ENCODE measurements around the gene ZC3H14. TPM values are rescaled to one million over a fixed set of nuclear protein-coding genes. Genes with fewer than 3 reads are reported as not detected.

The ZC3H14 gene
- total RNA-seq, 4 donors from 2014 or later, result 62.9 to 93.3 (median 65.9) TPM

DNA sequence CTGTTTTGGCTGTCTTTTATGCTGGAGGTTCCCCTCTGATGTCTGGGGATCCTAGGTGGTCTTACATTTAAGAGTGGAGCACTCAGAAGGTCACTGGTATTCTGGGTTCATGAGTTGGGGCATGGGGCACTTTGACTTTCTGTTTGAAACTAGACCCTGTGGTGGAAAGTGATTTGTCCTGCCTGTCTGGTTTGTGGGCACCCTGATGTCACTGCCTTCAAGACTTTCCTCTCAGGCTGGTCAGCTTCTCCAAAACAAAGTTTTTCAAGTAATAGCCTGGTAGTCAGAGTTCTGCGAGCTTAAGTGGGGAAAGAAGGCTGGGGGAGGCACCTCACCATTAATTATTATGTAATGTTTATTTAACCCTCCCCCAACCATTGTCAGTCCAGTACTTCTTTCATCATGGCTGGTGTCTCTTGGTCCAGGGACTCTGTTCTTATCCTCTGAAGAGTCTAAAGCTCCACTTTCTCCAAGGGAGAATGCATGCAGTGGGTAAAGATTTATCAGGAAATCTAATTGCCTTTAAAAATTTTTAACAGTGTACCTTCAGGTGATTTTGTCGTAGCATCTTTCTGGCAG lies 35.3 kb downstream of the ZC3H14 start:
- TF ChIP-seq POLR2A (IDR thresholded peaks at IDR 0.05), result no peak
- TF ChIP-seq, protein P1, sequence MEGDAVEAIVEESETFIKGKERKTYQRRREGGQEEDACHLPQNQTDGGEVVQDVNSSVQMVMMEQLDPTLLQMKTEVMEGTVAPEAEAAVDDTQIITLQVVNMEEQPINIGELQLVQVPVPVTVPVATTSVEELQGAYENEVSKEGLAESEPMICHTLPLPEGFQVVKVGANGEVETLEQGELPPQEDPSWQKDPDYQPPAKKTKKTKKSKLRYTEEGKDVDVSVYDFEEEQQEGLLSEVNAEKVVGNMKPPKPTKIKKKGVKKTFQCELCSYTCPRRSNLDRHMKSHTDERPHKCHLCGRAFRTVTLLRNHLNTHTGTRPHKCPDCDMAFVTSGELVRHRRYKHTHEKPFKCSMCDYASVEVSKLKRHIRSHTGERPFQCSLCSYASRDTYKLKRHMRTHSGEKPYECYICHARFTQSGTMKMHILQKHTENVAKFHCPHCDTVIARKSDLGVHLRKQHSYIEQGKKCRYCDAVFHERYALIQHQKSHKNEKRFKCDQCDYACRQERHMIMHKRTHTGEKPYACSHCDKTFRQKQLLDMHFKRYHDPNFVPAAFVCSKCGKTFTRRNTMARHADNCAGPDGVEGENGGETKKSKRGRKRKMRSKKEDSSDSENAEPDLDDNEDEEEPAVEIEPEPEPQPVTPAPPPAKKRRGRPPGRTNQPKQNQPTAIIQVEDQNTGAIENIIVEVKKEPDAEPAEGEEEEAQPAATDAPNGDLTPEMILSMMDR (IDR thresholded peaks at IDR 0.05), result no peak
- no peak overlapping the region for H3K4me3 ChIP-seq
- H3K9me3 ChIP-seq, result no peaks in the 10 kb centered on the region
- peaks cover 0 to 93% (median 0%) of the 10 kb centered on the region in 3 donors for H3K36me3 ChIP-seq
- H3K4me1 ChIP-seq, result peaks cover 0 to 4% (median 0%) of the 10 kb centered on the region in 4 donors
- DNase-seq, result no peak
- H3K27me3 ChIP-seq, result no peaks in the 10 kb centered on the region
- no peak overlapping the region for H3K27ac ChIP-seq

DNA sequence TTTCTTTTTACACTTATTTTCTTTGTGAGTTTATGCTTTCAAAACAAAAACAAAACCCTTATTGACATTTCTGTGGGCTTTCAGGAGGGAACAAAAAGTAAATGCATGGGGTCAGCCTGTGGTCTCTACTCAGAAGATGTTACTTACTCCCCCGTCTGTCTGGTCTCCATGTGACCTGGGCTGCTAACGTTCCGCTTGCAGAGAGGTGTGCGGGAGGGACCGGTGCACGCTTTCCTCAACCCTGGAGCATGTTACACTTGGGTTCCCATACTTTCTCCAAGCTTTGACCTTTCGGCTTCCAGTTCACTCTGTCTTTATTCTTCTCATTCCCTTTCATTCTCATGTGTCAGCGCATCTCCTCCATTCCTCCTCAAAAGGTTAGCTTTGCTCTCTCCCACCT lies 36.5 kb downstream of the ZC3H14 start:
- H3K36me3 ChIP-seq, result peaks cover 0 to 93% (median 0%) of the 10 kb centered on the region in 3 donors
- H3K27me3 ChIP-seq, result no peaks in the 10 kb centered on the region
- H3K4me3 ChIP-seq, result no peak overlapping the region
- no peaks in the 10 kb centered on the region for H3K9me3 ChIP-seq
- TF ChIP-seq, protein P1 (IDR thresholded peaks at IDR 0.05), result no peak
- no peak for TF ChIP-seq POLR2A (IDR thresholded peaks at IDR 0.05)
- peaks cover 0 to 4% (median 0%) of the 10 kb centered on the region in 4 donors for H3K4me1 ChIP-seq
- no peak overlapping the region for H3K27ac ChIP-seq
- no peak for DNase-seq

GRCh38 chr14:88599761-88600439 lies 37.1 kb downstream of the ZC3H14 start:
- H3K4me1 ChIP-seq, result peaks cover 0 to 4% (median 0%) of the 10 kb centered on the region in 4 donors
- H3K27ac ChIP-seq, result no peak overlapping the region
- no peak overlapping the region for H3K4me3 ChIP-seq
- TF ChIP-seq, protein P1 (IDR thresholded peaks at IDR 0.05), result no peak
- no peak for TF ChIP-seq POLR2A (IDR thresholded peaks at IDR 0.05)
- H3K27me3 ChIP-seq, result no peaks in the 10 kb centered on the region
- peaks cover 0 to 93% (median 0%) of the 10 kb centered on the region in 3 donors for H3K36me3 ChIP-seq
- DNase-seq, result no peak
- H3K9me3 ChIP-seq, result no peaks in the 10 kb centered on the region

GRCh38 chr14:88604212-88604611 lies 41.4 kb downstream of the ZC3H14 start:
- Histone ChIP-seq H3K36me3 (peaks cover 0 to 95% (median 0%) of the 10 kb centered on the region in 3 donors), H3K27ac (no peak overlapping the region), H3K27me3 (no peaks in the 10 kb centered on the region), H3K4me1 (peaks cover 0 to 4% (median 0%) of the 10 kb centered on the region in 4 donors), H3K4me3 (no peak overlapping the region), H3K9me3 (no peaks in the 10 kb centered on the region)
- TF ChIP-seq, protein P1 (IDR thresholded peaks at IDR 0.05), result no peak
- TF ChIP-seq POLR2A (IDR thresholded peaks at IDR 0.05), result no peak
- DNase-seq, result no peak

- Histone ChIP-seq H3K27ac (no peak overlapping the region), H3K4me1 (no peaks in the 10 kb centered on the region), H3K4me3 (no peak overlapping the region), H3K36me3 (peaks cover 0 to 94% (median 0%) of the 10 kb centered on the region in 3 donors), H3K27me3 (no peaks in the 10 kb centered on the region), H3K9me3 (no peaks in the 10 kb centered on the region)
- TF ChIP-seq POLR2A (IDR thresholded peaks at IDR 0.05), result no peak
- TF ChIP-seq, protein P1 (IDR thresholded peaks at IDR 0.05), result no peak
- DNase-seq, result no peak
Measured at GRCh38 chr14:88605594-88605993, 42.8 kb downstream of the ZC3H14 start.

Measured in Peyer's patch (tissue), 4 donors.